A549 treated with RU486 at 1 μM for 4 hours (cell line): ENCODE measurements around the gene TIGD2. TPM values are rescaled to one million over a fixed set of nuclear protein-coding genes. Genes with fewer than 3 reads are reported as not detected.

ENCODE experiments used
- total RNA-seq: library from RNA; stranded (reverse); fragments of 200-300 nt; extraction: Qiagen RNA extraction; gene quantifications from 5 replicates; pipeline ENCODE4 v1.2.3, GENCODE V29; 2022; ENCODE audit warnings: low read depth

Gene TIGD2
- total RNA-seq: 2.6 to 6.0 TPM (median 4.9 TPM) in 5 replicates

GRCh38 chr4:89110986-89111832 lies at the start of gene TIGD2:
Gene TIGD2 (plus strand): TSS chr4:89111533. CDS start chr4:89112975, 1,442 bp downstream.

Other genes with a start within 250 kb of the TIGD2 start
- 4.2 to 6.3 TPM (median 6.1 TPM) in 5 replicates for gene FAM13A, start 54.3 kb upstream of the TIGD2 start, total RNA-seq
- 1.6 to 5.8 TPM (median 5.6 TPM) in 5 replicates for gene GPRIN3, start 196.3 kb downstream of the TIGD2 start, total RNA-seq